Uterus (tissue), 4 donors: ENCODE data around the gene LAIR1. TPM values are rescaled to one million over a fixed set of nuclear protein-coding genes. Genes with fewer than 3 reads are reported as not detected.
"Not testable (repeated sequence)": the region's sequence is repeated elsewhere in the genome, so short reads cannot be mapped to it uniquely, and the experiment has no call there.

ENCODE experiments used
- DNase-seq, 2 donors: peaks; one replicate each; pipeline ENCODE4 v3.0.0-alpha.2; 2019 to 2020
- H3K27ac ChIP-seq, 2 donors: fragments of 200-600 bp; sonication (generic); 1 replicate in 1 of 2; 2 replicates in 1 of 2; pipeline ENCODE4 v1.5.1; 2016 to 2018
- H3K27me3 ChIP-seq, 2 donors: fragments of 200-600 bp; sonication (generic); one replicate each; pipeline ENCODE4 v1.5.1; 2018 to 2019; ENCODE audit warnings: control low read depth in 1 of 2
- H3K36me3 ChIP-seq, 2 donors: fragments of 200-600 bp; sonication (generic); one replicate each; pipeline ENCODE4 v1.5.1; 2019; ENCODE audit warnings: control low read depth in 1 of 2
- H3K4me1 ChIP-seq, 2 donors: fragments of 200-600 bp; sonication (generic); one replicate each; pipeline ENCODE4 v1.5.1; 2018 to 2019; ENCODE audit warnings: control low read depth in 1 of 2
- H3K4me3 ChIP-seq, 2 donors: fragments of 200-600 bp; sonication (generic); 1 replicate in 1 of 2; 2 replicates in 1 of 2; pipeline ENCODE4 v1.5.1; 2018 to 2019; ENCODE audit warnings: mild to moderate bottlenecking in 1 of 2
- H3K9me3 ChIP-seq, 2 donors: fragments of 200-600 bp; sonication (generic); one replicate each; pipeline ENCODE4 v1.5.1; 2019; ENCODE audit warnings: control low read depth in 1 of 2
- CTCF ChIP-seq, 4 experiments: fragments of 200-600 bp in 2 of 4; fragments of 450-650 bp in 2 of 4; sonication (generic) in 2 of 4; IDR thresholded peaks; one replicate each; pipeline ENCODE4 v1.5.1; 2016 to 2019; ENCODE audit warnings: antibody characterized with exemption in 4 of 4, mild to moderate bottlenecking in 2 of 4, moderate library complexity in 1 of 4
- POLR2A ChIP-seq, 2 donors: fragments of 450-650 bp; IDR thresholded peaks; one replicate each; pipeline ENCODE4 v1.6.1; 2016; ENCODE audit warnings: antibody characterized with exemption in 2 of 2, mild to moderate bottlenecking in 1 of 2, moderate library complexity in 1 of 2
- intact Hi-C: fragments of 100-400 bp; cut with DNase I; formaldehyde crosslinking; loops from one replicate; pipeline ENCODE4 v1.15.1; 2023; ENCODE audit warnings: low total_unique reads
- total RNA-seq, 4 donors: library from RNA; depleted of rRNA in 3 of 4; stranded (reverse); fragments of >200 nt in 3 of 4; gene quantifications; one replicate each; pipeline versions ENCODE4 v1.1.0 to v1.2.4, GENCODE V29; 2014 to 2023
- donor health status: DM: yes; HTN: yes; CAD: no.

LAIR1 gene
- total RNA-seq, 4 donors from 2014 or later: 1.0 to 64.7 (median 9.5) TPM

GRCh38 chr19:54380897-54381296, 16.2 kb upstream of the LAIR1 start:
- Histone ChIP-seq H3K27me3 (no peaks in the 10 kb centered on the region), H3K9me3 (no peaks in the 10 kb centered on the region), H3K27ac (no peak overlapping the region), H3K36me3 (no peaks in the 10 kb centered on the region), H3K4me3 (no peak overlapping the region), H3K4me1 (no peaks in the 10 kb centered on the region)
- no peak for TF ChIP-seq POLR2A (IDR thresholded peaks at IDR 0.05)
- no peak for TF ChIP-seq CTCF (IDR thresholded peaks at IDR 0.05)
- intact Hi-C loops: no loop called here
- DNase-seq: no peak

GRCh38 chr19:54379187-54379678, 14.5 kb upstream of the LAIR1 start:
- DNase-seq: no peak
- H3K4me1 ChIP-seq: no peaks in the 10 kb centered on the region
- no peak overlapping the region for H3K27ac ChIP-seq
- H3K9me3 ChIP-seq: no peaks in the 10 kb centered on the region
- TF ChIP-seq CTCF (IDR thresholded peaks at IDR 0.05) (no peak), POLR2A (IDR thresholded peaks at IDR 0.05) (no peak)
- no peaks in the 10 kb centered on the region for H3K36me3 ChIP-seq
- intact Hi-C loops: no loop called here
- no peaks in the 10 kb centered on the region for H3K27me3 ChIP-seq
- no peak overlapping the region for H3K4me3 ChIP-seq

GRCh38 chr19:54376610-54377285, 12.0 kb upstream of the LAIR1 start:
- intact Hi-C loops: no loop called here
- Histone ChIP-seq H3K4me3 (no peak overlapping the region), H3K4me1 (no peaks in the 10 kb centered on the region), H3K27me3 (no peaks in the 10 kb centered on the region), H3K36me3 (no peaks in the 10 kb centered on the region), H3K27ac (no peak overlapping the region), H3K9me3 (no peaks in the 10 kb centered on the region)
- no peak for DNase-seq
- TF ChIP-seq CTCF (IDR thresholded peaks at IDR 0.05) (no peak), POLR2A (IDR thresholded peaks at IDR 0.05) (no peak)

- not testable (repeated sequence) for H3K27ac ChIP-seq
These were observed 10.6 kb upstream of the LAIR1 start for GRCh38 chr19:54375181-54375938.

GRCh38 chr19:54373781-54374631, 9.3 kb upstream of the LAIR1 start:
- no peaks in the 10 kb centered on the region for H3K27me3 ChIP-seq
- H3K36me3 ChIP-seq: no peaks in the 10 kb centered on the region
- no peak overlapping the region for H3K4me3 ChIP-seq
- no peak for DNase-seq
- H3K4me1 ChIP-seq: no peaks in the 10 kb centered on the region
- intact Hi-C loops: no loop called here
- TF ChIP-seq CTCF (IDR thresholded peaks at IDR 0.05) (no peak), POLR2A (IDR thresholded peaks at IDR 0.05) (no peak)
- H3K27ac ChIP-seq: no peak overlapping the region
- H3K9me3 ChIP-seq: no peaks in the 10 kb centered on the region

More at GRCh38 chr19:54375181-54375938, 10.6 kb upstream of the LAIR1 start:
- H3K9me3 ChIP-seq, H3K36me3 ChIP-seq, H3K4me3 ChIP-seq, intact Hi-C loops, H3K27me3 ChIP-seq, H3K4me1 ChIP-seq, DNase-seq: not testable (repeated sequence)

GRCh38 chr19:54371453-54371852, 6.7 kb upstream of the LAIR1 start:
- H3K27me3 ChIP-seq, intact Hi-C loops, H3K4me1 ChIP-seq, H3K27ac ChIP-seq, DNase-seq, H3K4me3 ChIP-seq, H3K9me3 ChIP-seq, H3K36me3 ChIP-seq: not testable (repeated sequence)

- H3K4me3 ChIP-seq, DNase-seq, H3K4me1 ChIP-seq, intact Hi-C loops, H3K27me3 ChIP-seq, H3K36me3 ChIP-seq, H3K9me3 ChIP-seq, H3K27ac ChIP-seq: not testable (repeated sequence)
These were observed 5.7 kb upstream of the LAIR1 start for GRCh38 chr19:54370434-54370796.

GRCh38 chr19:54369688-54370433, 5.1 kb upstream of the LAIR1 start:
- H3K36me3 ChIP-seq, H3K4me1 ChIP-seq, DNase-seq, H3K4me3 ChIP-seq, H3K27ac ChIP-seq, H3K9me3 ChIP-seq, intact Hi-C loops, H3K27me3 ChIP-seq: not testable (repeated sequence)
